ENCODE measurements around the gene FAM83C.
A peak's percentile ranks its signal among the peaks of the same experiment; 100 is the strongest.

FAM83C gene

DNA sequence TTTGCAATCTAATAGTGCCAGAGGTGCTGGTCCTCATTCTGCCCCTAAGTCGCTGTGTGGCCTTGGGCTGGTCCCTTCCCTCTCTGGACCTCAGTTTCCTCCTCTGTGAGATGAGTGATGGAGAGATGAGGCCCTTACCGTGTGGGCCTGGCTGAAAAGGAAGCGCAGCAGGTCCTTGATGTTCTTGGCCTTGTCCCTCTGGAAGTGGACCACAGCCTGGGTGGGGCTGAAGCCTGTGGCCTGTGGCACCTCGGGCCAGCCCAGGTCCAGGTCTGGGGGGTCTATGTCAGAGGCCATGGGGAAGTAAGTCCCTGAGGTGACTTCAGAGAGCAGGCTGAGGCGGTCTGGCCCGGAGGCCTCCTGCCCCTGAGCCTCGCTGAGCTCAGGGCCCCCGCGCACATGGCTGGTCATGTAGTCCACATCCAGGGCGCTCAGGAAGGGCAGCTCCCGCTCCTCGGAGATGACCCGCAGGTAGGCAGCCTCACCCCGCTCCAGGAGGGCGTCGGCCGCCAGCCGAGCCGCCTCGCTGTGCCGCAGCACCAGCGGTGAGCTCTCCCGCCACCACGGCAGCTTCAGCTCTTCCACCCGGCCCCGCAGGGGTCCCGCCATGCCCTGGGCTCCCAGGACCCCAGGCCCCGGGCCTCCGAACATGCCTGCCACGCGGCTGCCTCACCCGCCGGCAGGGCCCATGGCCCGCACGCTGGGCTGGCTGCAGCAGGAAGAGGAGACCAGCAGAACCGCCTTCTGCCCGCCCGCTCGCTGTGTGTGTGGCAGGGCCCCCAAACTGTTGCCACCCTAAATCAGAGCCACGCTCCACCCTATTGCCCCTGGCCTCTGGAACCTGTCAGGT lies at the start of gene FAM83C:
FAM83C (minus strand) TSS at position 772 of the 850 bp plus-strand sequence; CDS start at position 651, 121 bp downstream.
- no peak for DNase-seq (ENCODE audit: low read depth)

DNA sequence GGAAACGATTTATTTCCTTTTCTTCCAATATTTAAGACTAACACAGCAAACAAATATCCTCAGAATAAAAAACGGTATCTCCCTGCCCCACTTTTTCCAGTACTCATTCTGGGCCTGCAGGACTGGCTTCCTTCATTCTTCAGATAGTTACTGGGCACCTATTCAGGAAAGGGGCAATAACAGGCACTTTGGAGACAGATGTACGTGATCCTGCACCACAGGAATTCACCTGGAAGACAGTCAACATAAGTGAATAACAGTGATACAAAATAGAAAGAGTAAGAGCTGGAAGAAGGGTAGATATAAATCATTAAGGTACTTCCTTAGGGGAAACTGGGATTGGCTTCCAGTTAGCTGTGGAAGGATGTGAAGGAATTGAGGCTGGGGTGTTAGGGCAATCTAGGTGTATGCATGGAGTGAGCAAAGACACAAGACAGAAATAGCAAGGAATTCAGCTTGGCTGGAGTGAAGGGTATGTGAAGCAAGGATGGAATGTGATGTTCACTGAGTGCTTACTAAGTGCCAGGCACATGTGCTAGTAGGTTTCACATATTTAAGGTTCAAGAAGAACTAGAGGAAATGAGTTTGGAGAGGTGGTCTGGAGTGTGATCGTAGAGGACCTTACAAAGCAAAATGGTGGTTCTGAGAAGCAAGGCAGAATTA lies 49.3 kb upstream of the FAM83C start:
- peak; percentile 43 for DNase-seq (ENCODE audit: low read depth)

GRCh38 chr20:35340436-35340835 lies 48.2 kb upstream of the FAM83C start:
- DNase-seq (ENCODE audit: low read depth): no peak

DNA sequence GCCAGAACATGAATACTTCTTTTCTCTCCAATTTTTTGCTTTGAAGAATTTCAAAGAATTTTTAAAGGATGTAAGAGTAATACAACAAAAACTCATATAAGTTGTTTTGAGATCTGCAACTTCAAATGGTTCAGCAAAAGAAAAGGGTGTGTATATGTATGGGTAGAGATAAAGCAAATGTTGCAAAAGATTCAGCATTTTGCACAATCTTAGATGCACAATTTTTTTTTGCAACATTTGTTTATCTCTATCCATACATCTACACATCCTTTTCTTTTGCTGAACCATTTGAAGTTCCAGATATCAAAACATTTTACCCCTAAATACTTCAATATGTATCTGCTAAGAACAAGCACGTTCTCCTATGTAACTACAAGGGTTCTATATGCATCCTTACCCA lies 47.4 kb upstream of the FAM83C start:
- no peak for DNase-seq (ENCODE audit: low read depth)

DNA sequence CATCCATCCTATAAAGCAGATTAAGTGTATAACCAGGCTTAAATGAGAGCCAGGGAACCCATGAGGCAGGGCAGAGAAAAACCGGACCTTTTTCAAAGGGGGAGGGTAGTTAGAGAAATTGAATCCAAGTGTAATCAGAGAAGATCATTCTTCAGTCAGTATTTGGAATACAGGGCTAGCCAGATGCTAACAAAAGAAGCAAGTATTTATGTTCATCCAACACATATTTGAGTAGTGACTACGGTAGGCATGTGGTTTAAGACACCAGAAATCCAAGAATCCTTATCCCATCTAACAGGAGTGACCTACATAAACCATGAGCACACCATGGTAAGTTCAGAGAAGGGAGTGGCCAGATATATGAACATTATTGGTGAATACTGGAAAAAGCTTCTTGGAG lies 46.8 kb upstream of the FAM83C start:
- DNase-seq (ENCODE audit: low read depth): peak; percentile 95

DNA sequence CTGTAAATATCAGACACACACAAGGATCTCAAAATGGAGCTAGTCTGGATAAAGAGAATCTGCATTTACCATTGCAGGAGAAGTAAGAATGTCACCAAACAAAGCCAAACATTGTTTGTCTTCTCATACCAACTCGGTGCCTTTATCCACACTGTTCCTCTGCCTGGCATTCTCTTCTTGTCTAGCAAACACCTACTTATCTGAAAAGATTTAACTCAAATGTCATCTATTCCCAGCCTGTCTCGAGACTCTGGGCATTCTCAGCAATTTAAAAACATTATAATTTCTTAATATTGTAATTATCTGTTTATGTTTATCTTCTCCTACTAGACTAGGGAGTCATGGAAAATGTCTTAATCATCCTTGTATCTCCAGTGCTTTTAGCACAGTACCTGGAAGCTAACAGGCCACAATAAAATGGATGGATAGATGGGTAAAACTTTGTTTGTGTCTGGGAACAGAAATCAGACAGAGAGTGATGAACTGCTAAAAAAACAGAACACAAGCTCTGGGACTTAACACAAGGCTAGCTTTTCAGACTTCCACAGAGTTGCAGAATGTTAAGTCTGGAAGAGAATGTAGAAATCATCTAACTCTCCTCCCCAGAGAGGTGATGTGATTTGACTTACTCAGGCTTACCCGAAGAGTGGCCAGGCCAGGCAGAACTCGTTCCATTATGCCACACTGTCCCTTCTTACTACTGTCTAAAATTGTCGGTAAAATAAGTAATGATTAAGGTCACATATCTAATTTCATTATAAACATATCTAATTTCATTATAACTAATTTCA lies 42.3 kb upstream of the FAM83C start:
- no peak for DNase-seq (ENCODE audit: low read depth)

DNA sequence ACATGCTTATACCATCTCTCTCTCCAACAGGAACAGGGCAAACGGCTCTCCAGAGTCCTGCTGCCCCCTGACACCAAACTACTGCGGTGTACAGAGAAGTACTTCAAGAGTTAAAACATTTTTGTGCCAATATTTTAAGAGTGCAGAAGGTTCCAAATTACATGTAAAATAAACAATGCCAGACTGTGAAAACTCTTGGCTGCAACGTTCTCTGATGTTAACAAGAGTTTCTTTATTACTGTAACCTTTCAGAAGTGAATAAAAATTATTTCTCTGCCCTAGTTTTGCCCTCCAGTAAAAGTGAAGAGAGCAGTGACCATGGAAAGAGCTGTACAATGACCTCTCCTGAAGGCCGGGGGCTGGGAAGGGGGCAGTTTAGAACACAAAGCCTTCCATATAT lies 41.4 kb upstream of the FAM83C start:
- DNase-seq (ENCODE audit: low read depth): no peak

- DNase-seq (ENCODE audit: low read depth): no peak
Measured at GRCh38 chr20:35332540-35333200, 40.4 kb upstream of the FAM83C start.

DNA sequence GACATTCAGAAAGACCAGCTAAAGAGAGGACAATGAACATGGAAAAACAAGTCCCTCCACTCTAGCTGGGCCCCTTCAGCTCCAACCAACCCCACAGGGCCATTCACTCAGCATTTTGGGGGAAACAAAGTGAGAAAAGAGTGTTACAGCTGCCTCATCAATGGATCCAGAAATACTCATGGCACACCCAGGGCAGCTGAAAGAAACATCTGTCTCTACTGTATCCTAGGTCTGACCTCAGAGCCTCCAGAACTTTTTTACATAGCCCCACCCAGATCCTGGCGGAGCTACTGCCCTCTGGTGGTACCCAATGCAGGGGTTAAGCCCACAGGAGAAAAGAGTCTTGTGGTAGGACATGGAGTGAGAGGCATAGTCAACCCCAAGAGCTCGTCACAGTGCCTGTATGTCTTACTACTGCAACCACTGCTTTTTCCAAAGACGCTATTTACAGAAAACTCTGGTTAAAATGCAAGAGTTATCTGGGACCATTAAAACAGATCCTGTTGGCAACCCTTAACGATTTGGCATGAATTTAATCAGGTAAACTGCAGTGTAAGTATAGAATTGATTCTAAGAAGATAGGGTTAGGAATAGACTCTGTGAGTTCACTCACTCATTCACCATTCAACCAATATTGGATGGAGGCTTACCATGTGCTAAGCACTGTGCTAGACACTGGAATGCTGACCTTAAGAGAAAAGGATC lies 37.4 kb upstream of the FAM83C start:
- peak; percentile 63 for DNase-seq (ENCODE audit: low read depth)

DNA sequence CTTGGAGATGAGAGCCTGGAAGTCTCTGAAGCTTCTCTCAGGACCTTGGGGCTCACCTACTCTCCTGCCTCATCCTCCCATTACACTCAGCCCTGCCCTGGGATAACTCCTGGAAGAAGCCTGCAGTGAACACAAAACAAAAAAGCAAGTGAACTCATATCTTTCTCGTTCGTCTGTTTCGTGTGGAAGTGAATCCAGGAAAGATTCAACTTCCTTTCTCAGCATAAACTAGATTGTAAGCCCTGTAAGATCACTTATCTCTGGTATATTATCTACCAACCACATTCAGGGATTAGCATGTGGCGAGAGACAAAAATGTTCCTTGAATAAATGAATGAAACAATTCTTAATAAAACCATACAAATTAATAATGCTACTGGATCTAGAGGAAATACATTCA lies 36.5 kb upstream of the FAM83C start:
- DNase-seq (ENCODE audit: low read depth): no peak

- DNase-seq (ENCODE audit: low read depth): no peak
Measured at GRCh38 chr20:35328095-35328685, 36.0 kb upstream of the FAM83C start.

DNA sequence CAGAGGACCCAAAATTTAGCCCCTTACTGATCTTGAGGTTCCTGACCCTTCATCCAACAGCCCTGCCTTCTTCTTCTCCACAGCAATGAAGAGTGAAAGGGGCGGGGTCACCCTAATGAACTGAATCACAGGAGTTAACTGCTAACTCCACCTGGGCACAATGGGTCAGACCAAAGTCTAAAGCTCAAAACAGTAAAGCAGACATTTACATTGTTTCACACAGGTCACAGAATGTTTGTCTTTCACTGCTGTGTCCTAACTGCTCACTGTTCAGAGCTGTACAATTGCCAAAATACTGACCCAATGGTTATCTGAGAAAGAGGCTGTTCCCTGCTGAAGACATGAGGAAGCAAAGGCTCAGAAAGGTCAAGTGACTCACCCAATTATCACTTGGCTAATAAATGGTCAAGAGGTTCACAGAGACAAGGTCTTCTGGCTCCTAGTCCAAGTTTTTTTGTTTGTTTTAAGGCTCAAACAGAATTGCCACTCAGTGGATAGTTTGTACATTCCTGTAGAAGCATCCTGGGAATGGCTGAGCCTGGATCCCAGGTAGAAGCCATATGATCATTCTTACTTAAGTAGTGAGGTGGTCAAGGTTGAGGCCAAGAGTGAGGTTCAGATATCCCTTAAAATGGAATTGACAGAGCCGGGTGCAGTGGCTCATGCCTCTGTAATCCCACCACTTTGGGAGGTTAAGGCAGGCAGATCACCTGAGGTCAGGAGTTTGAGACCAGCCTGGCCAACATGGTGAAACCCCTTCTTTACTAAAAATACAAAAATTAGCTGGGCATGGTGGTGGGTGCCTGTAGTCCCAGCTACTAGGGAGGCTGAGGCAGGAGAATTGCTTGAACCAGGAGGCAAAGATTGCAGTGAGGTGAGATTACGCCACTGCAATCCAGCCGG lies 35.1 kb upstream of the FAM83C start:
- DNase-seq (ENCODE audit: low read depth): peak; percentile 85

GRCh38 chr20:35326740-35327073 lies 34.5 kb upstream of the FAM83C start:
- DNase-seq (ENCODE audit: low read depth): no peak

DNA sequence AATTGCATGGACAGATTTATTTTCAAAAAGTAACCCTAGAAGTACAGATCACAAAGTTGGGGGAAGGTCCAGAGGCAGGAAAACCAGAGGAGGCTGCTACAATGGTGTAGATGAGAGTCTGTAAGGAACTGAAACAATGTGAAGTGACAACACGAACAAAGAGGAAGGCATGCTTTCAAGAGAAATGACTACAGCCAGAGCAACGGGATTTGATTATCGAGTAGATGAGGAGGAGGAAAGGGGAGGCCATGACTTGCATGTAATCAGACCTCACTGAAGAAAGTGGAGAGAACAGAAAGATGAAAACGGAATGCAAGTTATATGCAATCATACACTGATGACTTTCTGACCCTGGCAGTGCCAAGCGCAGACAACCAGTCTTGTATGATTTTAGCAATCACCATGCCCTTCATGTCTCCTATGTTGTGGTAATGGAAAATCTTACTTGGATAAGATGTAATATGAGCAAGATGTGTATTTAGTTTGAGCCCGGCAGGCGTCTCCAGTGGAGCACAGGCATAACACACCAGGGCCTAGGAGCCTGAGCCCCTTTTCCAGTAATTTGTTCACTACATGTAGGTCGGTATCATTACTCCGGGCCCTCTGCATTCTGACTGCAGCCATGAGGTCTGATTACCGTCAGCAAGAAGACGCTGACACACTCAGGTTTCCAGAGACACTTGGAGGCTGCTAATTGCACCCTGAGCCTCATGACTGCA lies 34.0 kb upstream of the FAM83C start:
- DNase-seq (ENCODE audit: low read depth): peak; percentile 34

GRCh38 chr20:35325401-35325800 lies 33.2 kb upstream of the FAM83C start:
- no peak for DNase-seq (ENCODE audit: low read depth)

DNA sequence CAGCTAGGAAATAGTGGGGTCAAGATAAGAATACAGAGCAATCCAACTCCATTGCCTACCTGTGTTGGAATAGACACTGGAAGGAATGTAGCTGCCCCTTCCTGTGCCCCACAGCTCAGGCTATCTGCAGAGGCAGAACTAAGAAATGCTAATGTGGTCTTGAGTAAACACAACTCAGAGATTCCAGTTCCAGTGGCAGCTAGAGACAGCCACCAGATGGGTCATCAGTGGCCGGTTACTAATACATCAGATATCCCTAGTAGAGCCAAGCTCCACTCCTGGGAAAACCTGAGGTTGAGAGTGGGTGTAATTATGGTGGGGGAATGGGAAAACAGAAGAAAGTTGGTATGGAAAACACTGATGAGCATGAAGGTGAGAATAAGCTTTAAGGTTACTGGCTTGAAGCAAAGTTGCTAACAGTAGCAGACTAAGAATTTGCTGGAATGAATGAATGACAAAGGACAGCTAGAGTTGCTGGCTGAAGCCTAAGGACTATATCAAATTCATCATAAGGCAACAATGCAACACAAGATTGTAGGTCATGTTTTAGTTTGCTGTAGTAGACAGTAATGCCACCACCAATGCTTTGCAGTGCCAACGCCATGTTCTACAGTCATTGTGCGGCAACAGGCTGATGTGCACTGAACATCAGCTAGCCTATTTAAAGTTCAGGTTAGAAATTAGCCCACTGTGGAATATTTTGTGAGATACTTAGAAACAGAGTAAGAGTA lies 28.3 kb upstream of the FAM83C start:
- peak; percentile 95 for DNase-seq (ENCODE audit: low read depth)

DNA sequence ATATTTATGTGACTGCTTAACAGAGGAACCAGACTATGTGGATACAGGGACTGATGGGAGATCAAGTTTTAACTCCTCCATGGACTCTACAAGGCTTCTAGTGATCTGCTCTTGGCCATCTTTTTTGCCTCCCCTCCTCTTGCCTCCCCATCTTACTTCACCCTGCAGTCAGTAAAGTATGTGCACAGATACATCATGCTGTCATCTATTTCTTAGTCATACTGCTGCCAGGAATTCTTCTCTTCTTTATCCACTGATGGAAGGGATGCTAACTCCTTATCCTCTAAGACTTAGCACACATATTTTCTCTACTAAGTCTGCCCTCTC lies 27.6 kb upstream of the FAM83C start:
- DNase-seq (ENCODE audit: low read depth): peak; percentile 87

DNA sequence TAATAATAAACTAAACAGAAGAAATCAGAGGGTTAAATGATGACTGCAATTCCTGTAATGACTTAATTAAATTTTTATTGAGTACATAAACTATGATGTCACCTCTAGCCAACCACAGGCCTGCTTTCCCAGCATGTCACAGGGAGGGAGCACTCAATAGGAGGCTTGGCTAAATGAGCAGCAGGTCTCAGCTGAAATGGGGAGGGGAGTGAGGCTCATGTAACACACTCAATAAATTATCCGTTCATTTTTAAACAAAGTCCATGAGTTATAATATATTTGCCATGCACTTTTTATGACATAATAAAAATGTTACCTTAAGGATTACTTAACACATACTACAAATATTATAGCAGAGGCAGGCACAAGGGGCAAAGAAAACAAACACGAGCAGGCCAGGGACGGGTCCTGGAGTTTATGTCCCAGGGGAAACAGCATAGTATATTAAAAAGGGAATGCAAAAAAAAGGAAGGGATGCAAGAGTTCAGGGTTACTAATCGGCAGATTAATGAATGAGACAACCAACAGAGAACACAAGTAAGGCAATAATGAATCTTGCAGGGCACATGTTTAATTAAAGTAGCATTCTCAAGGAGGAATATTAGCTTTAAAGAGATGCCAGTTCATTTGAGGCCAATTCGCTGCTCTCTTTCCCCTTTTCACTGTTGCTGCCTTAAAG lies 27.1 kb upstream of the FAM83C start:
- peak; percentile 89 for DNase-seq (ENCODE audit: low read depth)
